ENCODE data around the gene HSPA1L.
"Not testable (repeated sequence)": the region's sequence is repeated elsewhere in the genome, so short reads cannot be mapped to it uniquely, and the experiment has no call there.

Gene HSPA1L

DNA sequence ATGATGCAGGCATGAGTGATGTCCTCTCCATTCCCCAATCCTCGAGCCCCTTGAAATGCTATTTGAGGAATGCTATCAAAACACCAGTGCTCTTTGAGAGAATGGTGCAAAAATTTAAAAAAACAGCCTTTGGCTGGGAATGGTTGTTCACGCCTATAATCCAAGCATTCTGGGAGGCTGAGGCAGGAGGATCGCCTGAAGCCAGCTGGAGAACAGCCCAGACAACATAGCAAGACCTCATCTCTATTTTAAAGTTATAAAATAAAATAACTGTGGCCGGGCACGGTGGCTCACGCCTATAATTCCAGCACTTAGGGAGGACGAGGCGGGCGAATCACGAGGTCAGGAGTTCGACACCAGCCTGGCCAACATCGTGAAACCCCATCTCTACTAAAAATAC is 15.3 kb downstream of the HSPA1L start:
- TF ChIP-seq, protein P1, sequence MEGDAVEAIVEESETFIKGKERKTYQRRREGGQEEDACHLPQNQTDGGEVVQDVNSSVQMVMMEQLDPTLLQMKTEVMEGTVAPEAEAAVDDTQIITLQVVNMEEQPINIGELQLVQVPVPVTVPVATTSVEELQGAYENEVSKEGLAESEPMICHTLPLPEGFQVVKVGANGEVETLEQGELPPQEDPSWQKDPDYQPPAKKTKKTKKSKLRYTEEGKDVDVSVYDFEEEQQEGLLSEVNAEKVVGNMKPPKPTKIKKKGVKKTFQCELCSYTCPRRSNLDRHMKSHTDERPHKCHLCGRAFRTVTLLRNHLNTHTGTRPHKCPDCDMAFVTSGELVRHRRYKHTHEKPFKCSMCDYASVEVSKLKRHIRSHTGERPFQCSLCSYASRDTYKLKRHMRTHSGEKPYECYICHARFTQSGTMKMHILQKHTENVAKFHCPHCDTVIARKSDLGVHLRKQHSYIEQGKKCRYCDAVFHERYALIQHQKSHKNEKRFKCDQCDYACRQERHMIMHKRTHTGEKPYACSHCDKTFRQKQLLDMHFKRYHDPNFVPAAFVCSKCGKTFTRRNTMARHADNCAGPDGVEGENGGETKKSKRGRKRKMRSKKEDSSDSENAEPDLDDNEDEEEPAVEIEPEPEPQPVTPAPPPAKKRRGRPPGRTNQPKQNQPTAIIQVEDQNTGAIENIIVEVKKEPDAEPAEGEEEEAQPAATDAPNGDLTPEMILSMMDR (conservative IDR thresholded peaks at IDR 0.05; ENCODE audit: low read depth, low read length) = no peak
- no peak overlapping the region for H3K4me3 ChIP-seq (ENCODE audit: low read length)
- DNase-seq (ENCODE audit: low read depth) = no peak

GRCh38 chr6:31797588-31797987 is 17.5 kb downstream of the HSPA1L start:
- DNase-seq (ENCODE audit: low read depth) = no peak
- no peak overlapping the region for H3K4me3 ChIP-seq (ENCODE audit: low read length)

DNA sequence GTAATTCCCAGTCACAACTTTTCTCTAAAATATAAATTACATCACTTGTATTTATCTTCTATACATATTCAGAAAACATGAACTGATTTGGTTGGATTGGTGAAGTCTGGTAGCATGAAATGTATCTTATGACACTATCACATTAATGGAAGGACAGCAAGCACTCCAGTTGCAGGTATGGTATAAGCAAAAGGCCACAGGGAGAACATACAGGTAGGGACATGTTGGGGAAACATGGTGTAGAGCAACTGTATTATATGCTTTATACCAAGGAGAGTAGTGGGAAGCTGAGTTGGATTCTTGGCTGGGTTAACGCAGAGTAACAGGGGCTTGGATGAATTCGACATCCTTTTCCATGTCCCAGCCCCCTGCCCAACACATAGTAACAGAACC is 18.1 kb downstream of the HSPA1L start:
- no peak overlapping the region for H3K4me3 ChIP-seq (ENCODE audit: low read length)
- TF ChIP-seq, protein P1 (conservative IDR thresholded peaks at IDR 0.05; ENCODE audit: low read depth, low read length) = no peak
- DNase-seq (ENCODE audit: low read depth) = no peak

More at GRCh38 chr6:31797588-31797987, 17.5 kb downstream of the HSPA1L start:
- TF ChIP-seq, protein P1 (conservative IDR thresholded peaks at IDR 0.05; ENCODE audit: low read depth, low read length) = no peak

GRCh38 chr6:31795616-31796298 is 19.3 kb downstream of the HSPA1L start, which contains the start of gene VARS1:
Gene VARS1, minus strand, starts transcription at chr6:31795752. Its CDS starts 535 bp downstream, at chr6:31795217.
- TF ChIP-seq, protein P1 (conservative IDR thresholded peaks at IDR 0.05; ENCODE audit: low read depth, low read length) = peak; percentile 73
- H3K4me3 ChIP-seq (ENCODE audit: low read length) = peak within 1 kb of the TSS; percentile 88
- DNase-seq (ENCODE audit: low read depth) = peak; percentile 74

- TF ChIP-seq, protein P1 (conservative IDR thresholded peaks at IDR 0.05; ENCODE audit: low read depth, low read length) = no peak
- H3K4me3 ChIP-seq (ENCODE audit: low read length) = peak overlapping the region; percentile 88
- no peak for DNase-seq (ENCODE audit: low read depth)
Observed at GRCh38 chr6:31794866-31795615, 20.0 kb downstream of the HSPA1L start.

DNA sequence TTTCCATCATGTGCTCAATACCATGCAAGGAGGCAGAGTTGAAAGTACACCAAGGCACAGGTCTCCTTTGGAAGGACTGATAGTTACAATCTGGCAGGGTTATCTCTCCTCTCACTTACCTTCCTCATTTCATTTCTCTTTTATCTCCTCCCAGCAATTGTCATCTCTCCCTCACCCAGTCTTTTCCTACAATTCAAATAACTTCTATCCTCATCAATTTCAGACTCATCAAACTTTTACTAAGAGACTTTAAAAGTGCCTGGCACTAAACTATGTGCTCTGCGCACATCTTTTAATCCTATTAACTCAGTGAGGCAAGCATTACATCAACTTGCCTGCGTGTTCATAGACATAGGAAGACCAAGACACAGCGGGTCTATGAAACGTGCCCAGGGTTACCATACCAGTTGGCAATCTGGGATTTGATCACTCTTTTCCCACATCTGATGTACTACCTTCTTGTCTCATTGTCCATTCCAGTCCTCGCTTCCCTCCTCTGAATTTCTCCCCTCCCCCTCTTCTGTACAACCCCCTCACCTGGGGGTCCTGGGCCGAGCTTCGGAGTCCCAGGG is 20.7 kb downstream of the HSPA1L start:
- TF ChIP-seq, protein P1 (conservative IDR thresholded peaks at IDR 0.05; ENCODE audit: low read depth, low read length) = no peak
- H3K4me3 ChIP-seq (ENCODE audit: low read length) = peak overlapping the region; percentile 88
- DNase-seq (ENCODE audit: low read depth) = peak; percentile 65

DNA sequence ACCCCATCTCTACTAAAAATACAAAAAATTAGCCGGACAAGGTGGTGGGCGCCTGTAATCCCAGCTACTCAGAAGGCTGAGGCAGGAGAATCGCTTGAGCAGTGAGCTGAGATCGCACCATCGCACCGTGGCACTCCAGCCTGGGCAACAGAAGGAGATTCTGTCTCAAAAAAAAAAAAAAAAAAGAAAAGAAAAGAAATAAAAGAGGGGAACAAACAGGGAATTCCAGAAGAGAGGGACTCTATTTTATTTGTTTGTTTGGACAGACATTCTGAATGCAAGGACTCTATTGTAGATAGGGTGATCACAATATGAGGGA is 21.2 kb downstream of the HSPA1L start:
- not testable (repeated sequence) for DNase-seq (ENCODE audit: low read depth)
- peak overlapping the region; percentile 88 for H3K4me3 ChIP-seq (ENCODE audit: low read length)

All from retinal pigment epithelial cell (primary cell).